Caco-2 (cell line): Measurements from ENCODE around the gene CD3D. TPM values are rescaled to one million over a fixed set of nuclear protein-coding genes. Genes with fewer than 3 reads are reported as not detected.

Experiments
- BruUV-seq: library from RNA; stranded (reverse); fragments of 400-500 nt; replicated peaks from 2 replicates; lab custom pipeline; 2021; lab: Mats Ljungman, UMichigan
- CTCF ChIA-PET: fragments of 300-600 bp; sonication (Branson Sonifier 250); formaldehyde crosslinking; loops from one replicate; lab custom pipeline; 2022; ENCODE audit warnings: antibody characterized with exemption; lab: Charles Lee
- POLR2A ChIA-PET: fragments of 300-600 bp; sonication (Branson Sonifier 250); formaldehyde crosslinking; loops from one replicate; lab custom pipeline; 2022; ENCODE audit warnings: antibody characterized with exemption; lab: Charles Lee
- DNase-seq, 2 experiments: peaks; one replicate each; pipeline versions ENCODE4 v3.0.0 to v3.0.0-alpha.2; 2020 to 2022
- H3K27me3 ChIP-seq: replicated peaks from 2 replicates; pipeline ENCODE4 v1.6.0; 2011; ENCODE audit warnings: low read length; ENCODE audit not compliant: control insufficient read depth, insufficient read depth
- H3K36me3 ChIP-seq: 2 replicates; pipeline ENCODE4 v1.5.1; 2011; ENCODE audit warnings: low read length; ENCODE audit not compliant: control insufficient read depth, insufficient read depth
- H3K4me1 ChIP-seq: fragments of 250-450 bp; sonication (Bioruptor Pico); 2 replicates; pipeline ENCODE4 v1.5.1; 2020; ENCODE audit warnings: mild to moderate bottlenecking
- H3K4me3 ChIP-seq: 2 replicates; pipeline ENCODE4 v1.5.1; 2011; ENCODE audit warnings: low read depth, mild to moderate bottlenecking, control low read depth, low read length
- H3K9me3 ChIP-seq: fragments of 250-450 bp; sonication (Bioruptor Pico); 2 replicates; pipeline ENCODE4 v1.5.1; 2020; ENCODE audit warnings: mild to moderate bottlenecking, moderate library complexity
- H3K27ac Mint-ChIP-seq: one replicate; pipeline ENCODE4 v1.8.0; 2022; ENCODE audit warnings: mixed read lengths; ENCODE audit not compliant: unreplicated experiment
- H3K27me3 Mint-ChIP-seq: one replicate; pipeline ENCODE4 v1.8.0; 2022; ENCODE audit warnings: mixed read lengths; ENCODE audit not compliant: insufficient read depth, unreplicated experiment
- H3K36me3 Mint-ChIP-seq: one replicate; pipeline ENCODE4 v1.8.0; 2022; ENCODE audit warnings: mild to moderate bottlenecking, mixed read lengths; ENCODE audit not compliant: insufficient read depth, unreplicated experiment
- H3K4me1 Mint-ChIP-seq: one replicate; pipeline ENCODE4 v1.8.0; 2022; ENCODE audit warnings: low read depth, mixed read lengths; ENCODE audit not compliant: unreplicated experiment
- H3K4me3 Mint-ChIP-seq: one replicate; pipeline ENCODE4 v1.8.0; 2022; ENCODE audit warnings: mild to moderate bottlenecking, moderate library complexity, mixed read lengths; ENCODE audit not compliant: unreplicated experiment
- H3K9me3 Mint-ChIP-seq: one replicate; pipeline ENCODE4 v1.8.0; 2022; ENCODE audit warnings: mixed read lengths; ENCODE audit not compliant: unreplicated experiment
- CTCF ChIP-seq, 2 experiments: fragments of 200-600 bp in 1 of 2; IDR thresholded peaks; 1 replicate in 1 of 2; 2 replicates in 1 of 2; pipeline versions ENCODE4 v1.5.1 to v1.8.0; 2011 to 2022; ENCODE audit warnings: antibody characterized with exemption in 1 of 2, control low read depth in 1 of 2, inconsistent platforms in 1 of 2, low read depth in 1 of 2, low read length in 1 of 2, mild to moderate bottlenecking in 1 of 2, moderate library complexity in 1 of 2; ENCODE audit not compliant: insufficient read depth in 1 of 2, severe bottlenecking in 1 of 2, unreplicated experiment in 1 of 2
- intact Hi-C: fragments of 100-400 bp; cut with micrococcal nuclease; formaldehyde crosslinking; loops from one replicate; pipeline ENCODE4 v1.10.0; 2022; ENCODE audit not compliant: unreplicated experiment
- total RNA-seq: library from RNA; stranded (reverse); gene quantifications from 2 replicates; pipeline ENCODE4 v1.2.3, GENCODE V29; 2022

The CD3D gene
- total RNA-seq, 1 experiment from 2014 or later, result not detected

GRCh38 chr11:118349475-118349874, 7.0 kb upstream of the CD3D start:
- Histone ChIP-seq H3K4me1 (peaks cover 8% of the 10 kb centered on the region; the same call in 1 of the 2 replicates), H3K9me3 (no peaks in the 10 kb centered on the region), H3K36me3 (no peaks in the 10 kb centered on the region), H3K4me3 (no peak overlapping the region), H3K27me3 (no peaks in the 10 kb centered on the region)
- ChIA-PET CTCF (no interaction called here), POLR2A (no interaction called here)
- Mint-ChIP-seq H3K9me3 (peaks cover 14% of the 10 kb centered on the region), H3K4me1 (peaks cover 9% of the 10 kb centered on the region), H3K27ac (no peak overlapping the region), H3K36me3 (no peaks in the 10 kb centered on the region), H3K4me3 (no peak overlapping the region), H3K27me3 (no peaks in the 10 kb centered on the region)
- no peak for TF ChIP-seq CTCF (IDR thresholded peaks at IDR 0.05; ENCODE audit: insufficient read depth in 1 of 2, low read depth in 1 of 2, low read length in 1 of 2, severe bottlenecking in 1 of 2, unreplicated experiment in 1 of 2)
- intact Hi-C loops, result no loop called here
- DNase-seq, result no peak
- no TSS peak for BruUV-seq

- Histone ChIP-seq H3K4me1 (peaks cover 8% of the 10 kb centered on the region), H3K36me3 (no peaks in the 10 kb centered on the region), H3K4me3 (no peak within 1 kb of the TSS), H3K9me3 (no peaks in the 10 kb centered on the region), H3K27me3 (no peaks in the 10 kb centered on the region)
- Mint-ChIP-seq H3K4me1 (peaks cover under 1% of the 10 kb centered on the region), H3K27ac (no peak within 1 kb of the TSS), H3K9me3 (peaks cover 15% of the 10 kb centered on the region), H3K27me3 (no peaks in the 10 kb centered on the region), H3K4me3 (no peak within 1 kb of the TSS), H3K36me3 (no peaks in the 10 kb centered on the region)
- DNase-seq, result no peak
- ChIA-PET CTCF (no interaction called here), POLR2A (no interaction called here)
- no TSS peak for BruUV-seq
- intact Hi-C loops, result no loop called here
- TF ChIP-seq CTCF (IDR thresholded peaks at IDR 0.05; ENCODE audit: insufficient read depth in 1 of 2, low read depth in 1 of 2, low read length in 1 of 2, severe bottlenecking in 1 of 2, unreplicated experiment in 1 of 2), result no peak
Measured at GRCh38 chr11:118343981-118344515, 1.5 kb upstream of the CD3D start, which contains the start of gene CD3G. Gene CD3G (plus strand): TSS chr11:118344344. CDS start chr11:118344424, 80 bp downstream.

GRCh38 chr11:118343248-118343647, 743 bp upstream of the CD3D start:
- POLR2A ChIA-PET, result no interaction called here
- CTCF ChIA-PET, result no interaction called here
- no peak overlapping the region for H3K27ac Mint-ChIP-seq

More at GRCh38 chr11:118343248-118343647, 743 bp upstream of the CD3D start:
- H3K4me1 Mint-ChIP-seq, result peaks cover 7% of the 10 kb centered on the region
- BruUV-seq, result no TSS peak
- Histone ChIP-seq H3K4me1 (peaks cover 15% of the 10 kb centered on the region), H3K4me3 (no peak overlapping the region), H3K36me3 (no peaks in the 10 kb centered on the region), H3K9me3 (no peaks in the 10 kb centered on the region), H3K27me3 (no peaks in the 10 kb centered on the region)
- intact Hi-C loops, result no loop called here
- no peak for TF ChIP-seq CTCF (IDR thresholded peaks at IDR 0.05; ENCODE audit: insufficient read depth in 1 of 2, low read depth in 1 of 2, low read length in 1 of 2, severe bottlenecking in 1 of 2, unreplicated experiment in 1 of 2)
- H3K27me3 Mint-ChIP-seq, result no peaks in the 10 kb centered on the region
- no peak overlapping the region for H3K4me3 Mint-ChIP-seq
- H3K36me3 Mint-ChIP-seq, result peaks cover 6% of the 10 kb centered on the region
- no peak for DNase-seq
- H3K9me3 Mint-ChIP-seq, result peaks cover 15% of the 10 kb centered on the region
